Measurements from ENCODE around the gene SAE1.
A peak's percentile ranks its signal among the peaks of the same experiment; 100 is the strongest.

Gene SAE1

DNA sequence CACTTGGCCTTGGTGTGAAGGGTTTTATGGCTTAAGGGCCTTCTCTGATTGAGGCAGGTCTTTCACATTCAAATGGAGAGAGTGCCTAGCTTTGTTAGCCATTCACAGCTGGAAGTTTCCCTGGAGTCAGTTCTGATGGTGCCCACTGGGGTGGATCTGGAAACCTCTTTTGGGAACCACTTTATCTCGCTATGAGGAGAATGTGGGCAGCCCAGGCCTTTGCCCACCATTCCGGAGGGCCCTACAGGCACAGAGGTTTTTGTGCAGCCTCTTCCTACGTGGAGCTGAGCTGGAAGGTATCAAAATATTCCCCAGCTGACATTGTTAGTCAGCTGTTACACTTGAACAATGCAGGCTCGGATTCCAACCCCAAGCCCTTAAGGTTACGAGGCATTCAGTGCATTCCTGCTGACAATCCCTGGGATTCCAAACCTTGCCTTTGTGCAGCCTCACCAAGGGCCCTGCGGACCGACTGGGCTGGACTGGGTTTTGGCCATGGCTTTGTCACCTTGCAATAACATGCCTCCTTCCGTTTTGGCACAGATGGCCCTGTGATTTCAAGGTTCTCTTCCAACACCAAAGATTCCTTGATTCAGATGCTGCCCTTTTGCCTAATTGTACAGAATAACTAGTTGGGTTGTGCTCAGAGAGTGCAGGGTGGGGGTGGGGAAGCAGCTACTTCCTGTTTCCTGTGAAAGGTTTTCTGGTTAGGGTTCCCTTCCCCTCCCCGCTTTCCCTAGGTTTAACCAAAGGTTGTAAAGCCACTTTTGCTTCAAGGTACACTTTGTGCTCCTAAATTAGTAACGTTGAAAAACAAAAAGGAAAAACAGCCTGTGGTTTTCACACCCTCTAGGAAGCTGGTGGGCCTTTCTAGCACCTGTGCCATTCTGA, 27.0 kb downstream of the SAE1 start:
- DNase-seq (ENCODE audit: insufficient read length, low spot score), result no peak
- no peak for FAIRE-seq

DNA sequence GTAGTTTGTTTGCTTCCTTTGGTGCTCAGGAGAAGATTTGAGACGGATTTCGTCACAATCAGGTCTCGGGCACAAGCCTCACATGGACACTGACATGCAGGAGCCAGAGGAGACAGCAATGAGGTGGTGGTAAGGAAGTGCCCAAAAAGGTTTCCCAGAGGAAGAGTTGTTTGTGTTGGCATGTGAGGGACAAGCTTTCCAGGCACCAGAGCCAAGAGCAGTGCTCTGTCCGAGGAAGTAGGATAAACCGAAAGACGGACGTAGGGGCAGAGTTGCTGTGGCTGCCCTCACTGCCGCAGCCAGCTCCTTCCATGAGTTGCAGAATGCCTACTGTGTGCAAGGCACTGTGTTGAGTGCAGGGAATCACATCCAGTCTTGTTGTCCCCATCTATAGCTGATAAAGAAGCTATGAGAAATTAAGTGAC, 27.7 kb downstream of the SAE1 start:
- FAIRE-seq (no peak), DNase-seq (ENCODE audit: insufficient read length, low spot score) (no peak)

DNA sequence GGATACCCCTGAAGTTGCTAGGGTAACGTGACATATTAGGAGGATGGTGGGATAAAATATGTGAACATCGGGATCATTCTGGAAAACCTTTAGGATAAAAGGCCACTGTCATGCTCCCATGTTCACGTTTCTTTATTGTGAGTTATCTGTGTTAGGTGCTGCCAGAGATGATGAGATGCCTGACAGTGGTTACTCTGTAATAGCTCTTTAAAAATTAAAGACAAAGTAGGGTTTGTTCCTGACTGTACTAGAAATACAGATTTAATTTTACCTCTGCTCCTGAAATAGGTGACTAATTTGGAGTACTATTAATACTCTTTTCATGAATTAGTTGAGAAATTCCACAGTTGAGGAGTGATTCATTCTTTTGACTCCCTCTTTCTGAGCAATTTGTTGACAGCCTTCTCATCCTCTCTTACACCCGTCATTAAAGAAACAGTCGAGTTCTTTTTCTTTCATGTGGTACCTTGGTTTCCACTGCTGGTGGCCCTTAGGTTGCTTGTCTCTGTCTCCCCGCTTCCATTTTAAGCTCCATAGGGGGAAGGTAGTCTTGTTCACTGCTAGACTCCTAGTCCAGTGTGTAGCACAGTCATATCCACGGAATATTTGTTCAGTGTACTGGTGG, 28.4 kb downstream of the SAE1 start:
- FAIRE-seq (no peak), DNase-seq (ENCODE audit: insufficient read length, low spot score) (no peak)

DNA sequence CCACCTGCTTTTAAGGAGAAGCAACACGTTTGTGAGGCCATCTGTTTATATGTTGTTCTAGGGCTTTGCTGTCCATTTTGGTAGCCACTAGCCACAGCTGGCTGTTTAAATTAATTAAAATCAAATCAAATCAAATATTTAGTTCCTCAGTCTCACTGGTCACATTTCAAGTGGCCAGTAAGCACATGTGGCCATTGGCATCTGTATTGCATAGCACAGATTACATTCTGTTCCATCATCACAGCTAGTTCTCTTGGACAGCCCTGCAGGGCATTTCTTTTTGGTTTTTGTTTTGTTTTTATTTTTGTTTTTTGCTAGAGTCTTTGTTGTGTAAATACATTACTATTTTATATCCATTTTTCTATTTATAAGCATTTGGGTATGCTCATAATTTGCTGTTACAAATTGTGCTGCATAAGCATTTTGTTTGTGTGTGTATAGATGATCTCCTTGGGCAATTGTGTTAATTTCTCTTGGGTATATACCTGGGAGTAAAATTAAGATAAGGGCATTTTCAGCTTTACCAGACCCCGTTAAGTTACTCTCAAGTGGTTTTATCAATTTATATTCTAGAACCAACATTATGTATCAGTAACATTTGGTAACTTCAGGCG, 31.3 kb downstream of the SAE1 start:
- FAIRE-seq (no peak), DNase-seq (ENCODE audit: insufficient read length, low spot score) (no peak)

DNA sequence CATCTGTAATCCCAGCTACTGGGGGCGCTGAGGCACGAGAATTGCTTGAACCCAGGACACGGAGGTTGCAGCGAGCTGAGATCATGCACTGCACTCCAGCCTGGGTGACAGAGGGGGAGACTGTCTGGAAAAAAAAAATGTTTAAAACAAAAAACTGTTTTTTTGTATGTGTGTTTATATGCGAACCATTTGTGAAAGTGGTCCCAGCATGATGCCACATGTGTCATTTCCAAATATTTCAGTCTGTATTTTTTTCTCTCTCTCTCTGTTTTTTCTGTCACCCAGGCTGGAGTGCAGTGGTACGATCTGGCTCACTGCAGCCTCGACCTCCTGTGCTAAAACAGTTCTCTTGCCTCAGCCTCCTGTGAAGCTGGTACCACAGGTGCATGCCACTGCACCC, 37.4 kb downstream of the SAE1 start:
- no peak for FAIRE-seq
- DNase-seq (ENCODE audit: insufficient read length, low spot score), result no peak

DNA sequence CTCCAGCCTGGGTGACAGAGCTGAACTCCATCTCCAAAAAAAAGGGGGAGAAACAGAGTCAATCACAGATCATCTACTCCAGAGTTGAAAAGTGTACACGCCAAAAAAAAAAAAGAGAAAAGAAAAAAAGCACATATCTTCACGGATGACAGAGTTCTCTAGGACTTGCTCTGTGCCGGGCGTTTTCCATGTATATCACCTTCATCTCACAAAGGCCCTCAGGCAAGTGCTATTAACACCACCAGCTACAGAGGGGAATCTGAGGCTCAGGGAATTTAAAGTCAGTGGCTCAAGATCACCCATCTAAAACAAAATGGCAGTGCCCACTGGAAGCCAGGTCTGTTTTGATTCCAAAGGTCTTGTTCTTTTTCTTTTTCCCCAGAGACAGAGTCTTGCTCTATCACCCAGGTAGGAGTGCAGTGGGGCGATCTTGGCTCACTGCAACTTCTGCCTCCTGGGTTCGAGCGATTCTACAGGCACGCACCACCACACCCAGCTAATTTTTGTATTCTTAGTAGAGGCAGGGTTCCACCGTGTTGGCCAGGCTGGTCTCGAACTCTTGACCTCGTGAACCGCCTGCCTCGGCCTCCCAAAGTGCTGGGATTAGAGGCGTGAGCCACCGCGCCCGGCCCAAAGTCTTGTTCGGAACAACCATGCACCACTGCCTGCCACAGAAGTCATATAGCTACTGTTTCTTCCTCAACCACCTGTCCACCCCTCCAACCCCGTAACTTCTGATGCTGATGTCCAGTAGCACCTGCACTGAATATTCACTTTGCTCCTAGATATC, 42.2 kb downstream of the SAE1 start:
- DNase-seq (ENCODE audit: insufficient read length, low spot score), result no peak
- FAIRE-seq, result no peak

DNA sequence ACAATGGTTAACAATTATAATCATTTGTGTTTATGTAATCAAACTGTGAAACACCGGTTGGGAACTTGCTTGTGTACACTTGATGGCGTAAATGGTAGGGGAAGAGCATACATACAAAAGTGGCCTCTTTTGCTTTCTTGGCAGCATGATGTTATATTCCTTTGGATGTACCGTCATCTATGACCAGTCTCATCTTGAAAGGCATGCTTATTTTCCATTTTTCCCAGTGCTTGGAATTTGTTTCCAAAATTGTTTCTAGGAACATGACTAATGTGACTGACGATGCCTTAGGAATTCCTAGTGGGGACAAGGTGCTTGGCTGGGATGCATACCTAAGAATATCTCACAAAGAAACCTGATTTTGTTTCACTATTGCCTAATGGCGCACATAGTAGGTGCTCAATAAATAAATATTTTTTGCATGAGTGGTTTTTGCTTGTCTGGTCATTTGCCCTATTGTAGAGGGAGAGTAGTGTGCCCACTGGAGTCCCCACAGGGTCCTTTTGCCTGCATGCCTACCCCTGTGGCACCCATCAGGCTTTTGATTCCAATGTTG, 45.5 kb downstream of the SAE1 start:
- FAIRE-seq, result no peak
- DNase-seq (ENCODE audit: insufficient read length, low spot score), result no peak

DNA sequence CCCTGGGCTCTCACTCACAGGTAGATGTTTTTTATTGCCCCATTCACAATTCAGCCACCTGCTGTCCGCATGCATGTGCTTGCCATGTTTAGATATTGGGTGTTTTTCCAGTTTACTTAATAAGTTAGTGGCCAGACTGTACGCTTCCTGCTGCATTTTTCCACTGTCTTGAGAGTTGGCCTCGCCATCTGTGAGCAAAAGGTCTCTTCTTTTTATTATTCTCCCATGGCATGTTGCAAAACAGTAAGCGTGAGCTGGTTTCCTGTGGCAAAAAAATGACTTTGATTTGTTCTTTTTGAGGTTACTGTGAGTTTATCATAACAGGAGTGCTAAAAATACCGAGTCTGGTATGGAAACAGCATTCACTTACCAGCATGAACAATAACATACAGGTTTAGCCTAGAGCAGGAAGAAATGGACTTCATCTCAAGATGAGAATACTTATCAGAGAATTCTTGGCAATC, 46.0 kb downstream of the SAE1 start:
- DNase-seq (ENCODE audit: insufficient read length, low spot score) (no peak), FAIRE-seq (no peak)

DNA sequence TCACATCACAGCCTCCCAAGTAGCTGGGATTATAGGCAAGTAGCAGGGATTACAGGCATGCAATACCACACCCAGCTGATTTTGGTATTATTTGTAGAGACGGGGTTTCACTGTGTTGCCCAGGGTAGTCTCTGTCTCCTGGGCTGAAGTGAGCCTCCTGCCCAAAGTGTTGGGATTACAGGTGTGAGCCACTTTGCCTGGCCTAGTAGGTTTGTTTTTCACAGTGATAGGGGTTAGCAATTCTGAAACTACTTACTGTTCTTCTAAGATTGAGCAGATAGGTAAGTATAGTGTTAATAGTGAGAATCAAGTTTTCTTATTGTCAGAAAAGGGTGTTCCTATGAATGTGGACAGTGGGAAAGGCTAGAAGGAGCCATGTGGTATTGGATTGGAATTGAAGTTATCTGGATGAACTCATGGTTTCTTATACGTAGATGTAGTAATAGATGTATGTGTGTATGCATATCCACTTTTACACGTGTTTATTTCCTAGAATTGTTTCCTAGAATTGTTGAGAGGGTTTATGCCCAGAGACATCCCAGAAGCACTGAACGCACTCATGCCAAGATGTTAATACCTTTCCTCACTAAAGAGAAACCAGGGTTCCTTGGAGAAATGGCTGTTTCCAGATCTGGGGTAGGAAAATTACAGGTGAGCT, 49.1 kb downstream of the SAE1 start:
- no peak for FAIRE-seq
- no peak for DNase-seq (ENCODE audit: insufficient read length, low spot score)

DNA sequence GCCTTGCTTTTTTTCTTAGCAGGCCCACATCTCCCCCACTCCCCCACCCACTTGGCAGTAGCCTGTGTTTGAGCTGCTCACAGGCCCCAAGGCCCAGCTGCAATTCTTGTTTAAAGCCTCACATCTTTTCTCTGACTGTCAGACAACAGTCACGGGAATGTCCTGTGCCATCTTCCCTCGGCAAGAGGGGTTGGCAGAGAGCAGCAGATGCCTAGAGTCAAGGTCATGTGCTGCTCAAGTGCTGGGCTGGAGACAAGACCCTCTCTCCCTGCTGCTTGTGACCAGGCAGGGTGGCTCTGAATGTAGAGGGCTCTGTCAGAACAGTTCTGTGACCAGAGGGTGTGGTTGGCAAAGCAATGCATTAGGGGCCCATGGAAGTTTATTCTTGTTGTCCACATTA, 53.0 kb downstream of the SAE1 start:
- no peak for DNase-seq (ENCODE audit: insufficient read length, low spot score)
- peak; percentile 4 for FAIRE-seq

DNA sequence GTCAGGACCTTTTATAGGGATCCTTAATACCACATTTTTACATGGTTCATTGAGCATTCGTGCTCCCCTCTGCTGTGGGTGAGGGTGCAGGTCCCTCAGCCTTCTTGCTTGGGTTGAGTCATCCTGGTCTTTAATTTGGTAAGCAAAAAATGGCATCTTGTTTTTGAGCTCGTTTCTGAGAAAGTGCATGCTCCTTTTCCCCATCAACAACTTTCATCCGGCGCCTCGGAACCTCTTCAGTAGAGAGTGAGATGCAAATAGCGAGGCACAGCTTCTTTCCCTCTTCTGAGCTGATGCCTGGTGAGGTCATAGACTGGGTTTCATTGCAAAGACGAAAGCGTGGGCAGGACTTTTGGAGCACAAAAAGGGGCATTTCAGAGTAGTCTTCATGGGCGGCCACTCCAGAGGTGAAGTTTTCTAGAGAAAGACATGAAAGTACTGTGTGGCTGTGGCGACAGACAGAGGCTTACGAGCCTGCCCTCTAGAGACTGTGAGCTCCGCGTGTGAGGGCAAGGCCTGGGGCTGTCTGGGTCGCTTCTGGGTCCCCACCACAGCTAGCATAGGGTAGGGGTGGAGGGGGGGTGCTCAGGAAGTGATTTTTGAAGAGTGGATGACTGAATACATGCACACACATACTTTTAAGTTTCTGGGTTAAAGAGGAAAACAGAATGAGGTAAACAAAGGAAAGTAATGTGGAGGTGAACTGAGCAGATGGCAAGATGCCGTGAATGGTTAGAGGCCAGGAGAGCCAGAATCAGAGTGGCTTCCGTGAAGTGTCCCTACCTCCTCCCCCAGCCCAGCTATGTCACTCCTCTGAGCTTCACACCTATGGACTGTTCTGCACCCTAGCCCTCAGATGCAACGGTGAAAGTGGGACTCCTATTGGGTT, 56.1 kb downstream of the SAE1 start:
- DNase-seq (ENCODE audit: insufficient read length, low spot score) (no peak), FAIRE-seq (no peak)

DNA sequence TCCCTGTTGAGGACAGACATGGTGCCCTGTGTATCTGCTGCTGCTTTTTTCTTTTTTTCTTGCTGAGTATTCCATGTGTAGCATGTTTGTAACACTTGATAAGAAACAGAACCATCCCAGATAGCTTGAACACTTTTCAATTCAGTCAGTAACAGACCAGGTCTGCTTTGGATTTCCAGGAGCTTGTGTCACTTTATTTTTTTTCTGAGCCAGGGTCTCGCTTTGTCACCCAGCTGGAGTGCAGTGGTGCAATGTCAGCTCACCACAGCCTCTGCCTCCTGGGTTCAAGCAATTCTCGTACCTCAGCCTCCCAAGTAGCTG, 56.7 kb downstream of the SAE1 start:
- FAIRE-seq, result no peak
- DNase-seq (ENCODE audit: insufficient read length, low spot score), result no peak

DNA sequence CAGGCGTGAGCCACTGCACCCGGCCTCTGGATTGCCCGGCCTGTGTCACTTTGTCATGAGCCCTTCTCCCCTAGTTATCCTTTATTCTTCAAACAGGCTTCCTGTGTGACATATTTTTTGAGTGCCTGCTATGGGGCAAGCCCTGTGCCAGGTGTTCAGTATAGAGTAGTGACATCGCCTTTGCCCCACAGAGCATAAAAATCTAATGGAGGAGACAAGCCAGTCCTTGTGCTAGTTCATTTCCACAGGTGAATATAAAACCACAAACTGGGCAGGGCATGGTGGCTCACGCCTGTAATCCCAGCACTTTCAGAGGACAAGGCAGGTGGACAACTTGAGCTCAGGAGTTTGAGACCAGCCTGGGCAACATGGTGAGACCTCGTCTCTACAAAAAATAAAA, 57.2 kb downstream of the SAE1 start:
- DNase-seq (ENCODE audit: insufficient read length, low spot score) (no peak), FAIRE-seq (no peak)

DNA sequence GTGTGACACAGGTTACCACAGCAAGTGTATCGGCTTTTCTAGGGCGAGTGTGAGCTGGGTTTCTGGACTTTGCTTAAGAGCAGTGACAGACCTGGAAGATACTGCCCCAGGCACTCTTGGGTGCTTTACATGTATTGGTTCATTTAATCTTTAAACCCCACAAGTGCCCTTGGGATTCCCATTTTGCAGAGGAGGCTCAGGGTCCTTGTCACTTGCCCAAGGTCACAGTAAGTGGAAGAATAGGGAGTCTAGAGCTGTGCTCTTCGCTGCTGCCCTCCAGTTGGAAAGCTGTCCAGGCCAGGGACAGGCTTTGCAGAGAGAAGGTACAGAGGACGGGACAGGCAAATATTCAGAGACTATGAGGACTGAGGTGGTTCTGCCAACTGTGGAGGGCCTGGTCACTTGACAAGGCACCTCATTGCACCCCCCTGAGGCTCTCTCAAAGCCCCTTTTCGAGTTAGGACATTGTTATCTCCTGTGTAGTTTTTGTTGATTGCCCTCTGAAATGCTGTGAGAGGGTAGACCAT, 57.9 kb downstream of the SAE1 start:
- no peak for DNase-seq (ENCODE audit: insufficient read length, low spot score)
- FAIRE-seq, result no peak

DNA sequence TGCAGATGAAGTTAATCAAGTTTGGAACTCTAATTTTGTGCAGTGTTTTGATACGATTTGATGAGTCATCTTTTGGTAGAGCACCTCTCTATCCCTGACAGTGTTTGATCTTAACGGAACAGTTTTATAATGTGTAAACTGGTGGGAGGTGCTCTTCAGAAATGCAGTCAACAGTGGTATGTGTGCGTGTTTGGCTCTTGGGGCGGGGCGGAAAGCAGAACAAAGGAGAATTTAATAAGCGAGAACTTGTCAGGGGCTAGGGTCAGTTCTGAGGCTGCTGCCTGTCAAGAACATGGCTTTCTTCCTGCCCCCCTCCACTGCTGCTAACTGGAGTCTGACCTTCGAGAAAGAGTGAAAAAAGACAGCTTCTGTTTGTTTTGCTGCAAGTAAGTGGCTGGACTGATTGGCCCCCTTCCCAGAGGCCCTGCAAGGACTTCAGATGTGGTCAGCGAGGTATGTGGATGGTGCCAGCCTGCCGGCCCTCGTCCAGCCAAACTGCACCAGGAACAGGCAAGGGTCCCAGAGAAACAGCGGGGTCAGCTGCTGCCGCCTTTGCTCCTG, 59.6 kb downstream of the SAE1 start:
- FAIRE-seq (no peak), DNase-seq (ENCODE audit: insufficient read length, low spot score) (peak; percentile 63)

DNA sequence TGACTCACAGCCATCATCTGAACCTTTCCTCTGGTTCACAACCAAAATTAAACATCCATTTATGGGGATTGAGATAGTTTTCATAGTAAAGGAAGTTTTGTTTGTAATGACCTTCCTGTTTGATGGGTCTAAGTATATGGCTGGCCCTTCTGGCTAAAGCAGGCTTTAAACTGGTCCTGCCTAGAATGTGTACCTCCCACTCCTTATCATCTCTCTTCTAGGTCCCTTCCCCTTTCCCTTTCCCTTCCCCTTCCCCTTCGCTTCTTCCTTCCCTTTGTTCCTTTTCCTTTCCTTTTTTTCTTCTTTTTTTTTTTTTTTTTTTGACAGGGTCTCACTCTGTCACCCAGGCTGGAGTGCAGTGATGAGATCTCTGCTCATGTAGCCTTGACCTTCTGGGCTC, 64.8 kb downstream of the SAE1 start:
- no peak for DNase-seq (ENCODE audit: insufficient read length, low spot score)
- no peak for FAIRE-seq

DNA sequence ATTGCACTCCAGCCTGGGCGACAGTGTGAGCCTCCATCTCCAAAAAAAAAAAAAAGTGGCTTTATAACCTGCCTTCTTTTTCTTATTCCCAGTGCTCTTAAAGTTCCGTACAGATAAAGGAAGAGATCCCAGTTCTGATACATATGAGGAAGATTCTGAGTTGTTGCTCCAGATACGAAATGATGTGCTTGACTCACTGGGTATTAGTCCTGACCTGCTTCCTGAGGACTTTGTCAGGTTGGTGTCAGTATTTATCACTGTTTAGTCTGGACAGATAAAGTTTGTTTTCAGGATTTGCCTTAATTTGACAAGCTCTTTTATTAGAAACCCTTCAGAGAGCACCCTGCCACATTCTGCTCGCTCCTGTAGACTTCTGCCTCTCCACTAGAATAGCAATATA, 66.5 kb downstream of the SAE1 start:
- FAIRE-seq, result no peak
- no peak for DNase-seq (ENCODE audit: insufficient read length, low spot score)

DNA sequence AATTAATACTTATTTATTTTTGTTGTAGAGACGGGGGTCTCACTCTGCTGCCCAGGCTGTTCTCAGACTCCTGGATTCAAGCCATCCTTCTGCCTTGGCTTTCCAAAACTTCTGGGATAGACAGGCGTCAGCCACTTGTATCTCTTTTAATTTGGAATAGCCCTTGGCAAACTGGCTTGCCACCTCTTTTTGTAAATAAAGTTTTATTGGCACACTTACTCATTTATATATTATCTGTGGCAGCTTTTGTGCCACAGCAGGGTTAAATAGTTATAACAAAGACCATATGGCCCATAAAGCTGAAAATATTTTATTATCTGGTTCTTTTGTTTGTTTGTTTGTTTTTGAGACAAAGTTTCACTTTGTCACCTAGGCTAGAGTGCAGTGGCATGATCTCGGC, 69.9 kb downstream of the SAE1 start:
- DNase-seq (ENCODE audit: insufficient read length, low spot score), result no peak
- no peak for FAIRE-seq

DNA sequence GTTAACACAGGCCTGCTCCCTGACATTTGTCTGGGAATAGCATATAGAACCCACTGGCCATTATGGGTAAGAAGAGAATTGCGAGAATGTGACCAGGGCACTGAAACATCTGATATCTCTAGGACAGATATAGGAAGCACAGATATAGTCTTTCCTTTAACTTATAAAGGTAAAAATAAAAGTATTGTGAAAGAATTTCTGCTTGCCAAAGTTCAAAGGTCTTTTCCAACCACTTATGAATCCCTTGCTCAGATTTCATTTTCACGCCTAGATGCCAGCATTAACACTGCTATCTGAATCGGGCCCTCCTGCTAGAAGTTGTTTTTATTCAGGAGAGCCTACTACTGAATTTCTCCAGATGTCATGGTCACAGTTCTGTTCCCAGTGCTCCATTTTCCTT, 72.6 kb downstream of the SAE1 start:
- DNase-seq (ENCODE audit: insufficient read length, low spot score) (no peak), FAIRE-seq (no peak)

All from HTR-8/SVneo (cell line).